ENCODE data around the gene BCL3.

Gene BCL3

DNA sequence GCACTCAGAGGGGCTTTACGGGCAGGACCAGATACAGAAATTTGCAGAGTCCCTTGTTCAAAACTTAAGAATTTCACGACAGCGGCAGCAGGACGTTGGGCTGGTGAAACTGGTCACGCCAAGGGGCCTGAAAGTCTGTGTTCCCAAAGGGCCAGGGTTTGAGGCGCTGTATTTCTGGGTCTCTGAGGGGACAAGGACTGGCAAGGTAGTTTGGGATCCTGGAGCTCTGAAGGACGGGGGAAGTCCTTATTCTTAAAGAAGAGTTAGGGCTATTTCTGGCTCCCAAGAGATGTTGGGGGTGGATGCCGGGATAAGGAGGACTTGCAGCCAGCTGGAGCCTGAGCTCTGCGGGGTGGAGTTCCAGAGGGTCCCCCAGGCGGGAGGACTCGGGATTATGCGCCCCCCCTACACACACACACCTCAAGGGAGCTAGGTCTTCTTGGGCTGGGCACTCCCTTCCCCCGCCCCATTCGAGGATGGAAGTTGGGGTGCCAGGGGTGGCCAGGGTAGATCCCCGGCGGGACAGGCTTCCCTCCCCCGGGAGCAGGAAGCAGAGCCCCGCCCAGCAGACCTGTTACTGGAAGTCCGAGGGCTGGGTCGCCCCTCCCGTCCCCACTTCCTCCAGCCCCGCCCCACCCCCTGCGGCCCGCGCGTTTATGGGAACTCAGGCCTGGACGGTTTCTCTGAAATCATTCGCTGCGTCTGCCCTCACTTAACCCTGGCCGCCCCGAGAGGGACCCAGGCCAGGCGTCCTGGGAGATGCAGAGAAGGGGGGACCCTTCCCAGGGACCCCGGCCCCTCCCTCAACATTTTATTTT is 5.6 kb downstream of the BCL3 start (continued):
- TF ChIP-seq, protein P1, sequence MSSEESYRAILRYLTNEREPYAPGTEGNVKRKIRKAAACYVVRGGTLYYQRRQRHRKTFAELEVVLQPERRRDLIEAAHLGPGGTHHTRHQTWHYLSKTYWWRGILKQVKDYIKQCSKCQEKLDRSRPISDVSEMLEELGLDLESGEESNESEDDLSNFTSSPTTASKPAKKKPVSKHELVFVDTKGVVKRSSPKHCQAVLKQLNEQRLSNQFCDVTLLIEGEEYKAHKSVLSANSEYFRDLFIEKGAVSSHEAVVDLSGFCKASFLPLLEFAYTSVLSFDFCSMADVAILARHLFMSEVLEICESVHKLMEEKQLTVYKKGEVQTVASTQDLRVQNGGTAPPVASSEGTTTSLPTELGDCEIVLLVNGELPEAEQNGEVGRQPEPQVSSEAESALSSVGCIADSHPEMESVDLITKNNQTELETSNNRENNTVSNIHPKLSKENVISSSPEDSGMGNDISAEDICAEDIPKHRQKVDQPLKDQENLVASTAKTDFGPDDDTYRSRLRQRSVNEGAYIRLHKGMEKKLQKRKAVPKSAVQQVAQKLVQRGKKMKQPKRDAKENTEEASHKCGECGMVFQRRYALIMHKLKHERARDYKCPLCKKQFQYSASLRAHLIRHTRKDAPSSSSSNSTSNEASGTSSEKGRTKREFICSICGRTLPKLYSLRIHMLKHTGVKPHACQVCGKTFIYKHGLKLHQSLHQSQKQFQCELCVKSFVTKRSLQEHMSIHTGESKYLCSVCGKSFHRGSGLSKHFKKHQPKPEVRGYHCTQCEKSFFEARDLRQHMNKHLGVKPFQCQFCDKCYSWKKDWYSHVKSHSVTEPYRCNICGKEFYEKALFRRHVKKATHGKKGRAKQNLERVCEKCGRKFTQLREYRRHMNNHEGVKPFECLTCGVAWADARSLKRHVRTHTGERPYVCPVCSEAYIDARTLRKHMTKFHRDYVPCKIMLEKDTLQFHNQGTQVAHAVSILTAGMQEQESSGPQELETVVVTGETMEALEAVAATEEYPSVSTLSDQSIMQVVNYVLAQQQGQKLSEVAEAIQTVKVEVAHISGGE (tag by site-specific recombination; conservative IDR thresholded peaks at IDR 0.05; ENCODE audit: low read depth), result 0 out of 2 replicates have a peak, but pooled peaks have one; percentile 28
- no peak for TF ChIP-seq RBAK (tag by site-specific recombination; IDR thresholded peaks at IDR 0.05)
- peak; percentile 41 for TF ChIP-seq ZIC2 (tag by site-specific recombination; IDR thresholded peaks at IDR 0.05)
- TF ChIP-seq ZBTB20 (tag by site-specific recombination; IDR thresholded peaks at IDR 0.05), result peak; percentile 89

DNA sequence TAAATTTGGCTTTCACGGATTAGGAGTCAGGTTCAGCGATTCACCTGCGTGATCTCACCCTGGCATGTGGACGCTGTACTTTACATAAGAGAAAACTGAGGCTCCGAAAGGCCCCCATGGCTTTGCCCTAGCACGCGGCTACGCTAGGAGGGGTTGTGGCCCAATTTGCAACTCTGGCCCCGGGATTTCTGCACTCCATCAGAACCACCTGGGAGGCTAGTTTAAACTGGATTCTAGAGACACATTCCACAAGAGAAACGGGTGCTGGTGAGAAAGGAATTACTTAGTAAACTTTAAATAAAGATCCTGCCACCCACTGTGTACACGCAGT is 6.2 kb downstream of the BCL3 start:
- Histone ChIP-seq H3K4me1 (ENCODE audit: control insufficient read depth, insufficient read depth, low read length) (peaks cover 18% of the 10 kb centered on the region), H3K4me3 (ENCODE audit: low read depth, low read length) (no peak overlapping the region; the same call in 1 of the 2 replicates), H3K27ac (ENCODE audit: extremely low read depth, low read depth, low read length) (peak overlapping the region; percentile 42; the same call in 1 of the 2 replicates), H3K36me3 (ENCODE audit: control insufficient read depth in 2 of 2, insufficient read depth in 1 of 2, low read length in 2 of 2) (peaks cover 8 to 19% of the 10 kb centered on the region in 2 experiments; a peak in 2 of 3 replicates), H3K9me3 (ENCODE audit: control insufficient read depth, insufficient read depth, low read depth, low read length) (no peaks in the 10 kb centered on the region)
- ChIA-PET POLR2A (interaction anchor here (0.5 to 2.2 kb wide), 5 partner anchors 11 to 65 kb away, joined by 3 to 9 read pairs (median 3); no protein-coding TSS in a partner anchor), CTCF (interaction anchor here (0.5 to 4.8 kb wide), 6 partner anchors 12 to 30 kb away, joined by 3 to 26 read pairs (median 4); no protein-coding TSS in a partner anchor)
- TF ChIP-seq ZNF529 (tag by site-specific recombination; IDR thresholded peaks at IDR 0.05; ENCODE audit: insufficient replicate concordance) (no peak), ZNF211 (tag by site-specific recombination; IDR thresholded peaks at IDR 0.05; ENCODE audit: low read depth) (no peak), ZNF16 (tag by site-specific recombination; IDR thresholded peaks at IDR 0.05; ENCODE audit: low read depth) (no peak), GFI1B (tag by site-specific recombination; IDR thresholded peaks at IDR 0.05) (no peak), ZNF654 (tag by site-specific recombination; IDR thresholded peaks at IDR 0.05; ENCODE audit: low read depth) (no peak), ZNF629 (tag by site-specific recombination; IDR thresholded peaks at IDR 0.05) (no peak), ZNF792 (tag by site-specific recombination; IDR thresholded peaks at IDR 0.05) (no peak), MYNN (tag by site-specific recombination; IDR thresholded peaks at IDR 0.05; ENCODE audit: borderline replicate concordance) (no peak), ZNF514 (tag by site-specific recombination; IDR thresholded peaks at IDR 0.05) (no peak), ZNF311 (tag by site-specific recombination; IDR thresholded peaks at IDR 0.05; ENCODE audit: borderline replicate concordance) (no peak), ZNF132 (tag by site-specific recombination; IDR thresholded peaks at IDR 0.05; ENCODE audit: borderline replicate concordance) (no peak)
- TF ChIP-seq, protein P2, sequence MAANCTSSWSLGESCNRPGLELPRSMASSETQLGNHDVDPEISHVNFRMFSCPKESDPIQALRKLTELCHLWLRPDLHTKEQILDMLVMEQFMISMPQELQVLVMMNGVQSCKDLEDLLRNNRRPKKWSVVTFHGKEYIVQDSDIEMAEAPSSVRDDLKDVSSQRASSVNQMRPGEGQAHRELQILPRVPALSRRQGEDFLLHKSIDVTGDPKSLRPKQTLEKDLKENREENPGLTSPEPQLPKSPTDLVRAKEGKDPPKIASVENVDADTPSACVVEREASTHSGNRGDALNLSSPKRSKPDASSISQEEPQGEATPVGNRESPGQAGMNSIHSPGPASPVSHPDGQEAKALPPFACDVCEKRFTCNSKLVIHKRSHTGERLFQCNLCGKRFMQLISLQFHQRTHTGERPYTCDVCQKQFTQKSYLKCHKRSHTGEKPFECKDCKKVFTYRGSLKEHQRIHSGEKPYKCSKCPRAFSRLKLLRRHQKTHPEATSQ (tag by site-specific recombination; IDR thresholded peaks at IDR 0.05), result no peak

DNA sequence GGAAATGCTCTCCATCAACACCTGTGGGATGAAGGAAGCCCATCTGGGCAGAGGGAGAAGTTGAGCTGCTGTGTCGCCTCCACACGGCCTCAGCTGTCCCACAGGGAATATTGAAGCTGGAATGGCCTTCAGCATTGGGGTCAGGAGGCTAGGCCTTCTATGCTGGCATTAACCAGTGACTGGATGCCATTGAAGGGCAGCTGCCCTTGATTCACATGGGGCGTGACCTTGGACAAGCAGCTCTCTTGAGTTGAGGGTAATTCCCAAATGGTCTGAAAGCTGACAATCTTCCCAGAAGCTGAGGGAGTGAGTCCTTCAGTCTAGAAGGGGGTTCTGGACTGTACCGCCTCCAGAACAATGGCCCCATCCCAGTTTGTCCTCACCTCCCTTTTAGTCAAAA is 6.7 kb downstream of the BCL3 start:
- TF ChIP-seq ZNF473 (tag by site-specific recombination; IDR thresholded peaks at IDR 0.05) (no peak), ZNF175 (tag by site-specific recombination; IDR thresholded peaks at IDR 0.05) (no peak), ZNF426 (tag by site-specific recombination; IDR thresholded peaks at IDR 0.05) (no peak), ZNF174 (tag by site-specific recombination; IDR thresholded peaks at IDR 0.05) (no peak), ZNF701 (tag by site-specific recombination; IDR thresholded peaks at IDR 0.05) (no peak), ZNF214 (tag by site-specific recombination; IDR thresholded peaks at IDR 0.05; ENCODE audit: borderline replicate concordance) (no peak), ZNF585B (tag by site-specific recombination; IDR thresholded peaks at IDR 0.05) (no peak), GLIS2 (tag by site-specific recombination; IDR thresholded peaks at IDR 0.05) (no peak)
- TF ChIP-seq, protein P3, sequence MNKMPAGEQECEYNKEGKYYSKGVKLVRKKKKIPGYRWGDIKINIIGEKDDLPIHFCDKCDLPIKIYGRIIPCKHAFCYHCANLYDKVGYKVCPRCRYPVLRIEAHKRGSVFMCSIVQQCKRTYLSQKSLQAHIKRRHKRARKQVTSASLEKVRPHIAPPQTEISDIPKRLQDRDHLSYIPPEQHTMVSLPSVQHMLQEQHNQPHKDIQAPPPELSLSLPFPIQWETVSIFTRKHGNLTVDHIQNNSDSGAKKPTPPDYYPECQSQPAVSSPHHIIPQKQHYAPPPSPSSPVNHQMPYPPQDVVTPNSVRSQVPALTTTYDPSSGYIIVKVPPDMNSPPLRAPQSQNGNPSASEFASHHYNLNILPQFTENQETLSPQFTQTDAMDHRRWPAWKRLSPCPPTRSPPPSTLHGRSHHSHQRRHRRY (tag by site-specific recombination; IDR thresholded peaks at IDR 0.05), result no peak
- ChIA-PET POLR2A (interaction anchor here (1.5 kb wide), 1 partner anchor 11 kb away, joined by 3 read pairs; no protein-coding TSS in a partner anchor), CTCF (interaction anchor here (1.2 to 4.8 kb wide), 2 partner anchors 17 to 31 kb away, joined by 4 to 26 read pairs; no protein-coding TSS in a partner anchor)
- H3K27ac ChIP-seq (ENCODE audit: extremely low read depth, low read depth, low read length), result peak overlapping the region; percentile 42; the same call in 1 of the 2 replicates
- H3K9me3 ChIP-seq (ENCODE audit: control insufficient read depth, insufficient read depth, low read depth, low read length), result no peaks in the 10 kb centered on the region
- peaks cover 8 to 23% of the 10 kb centered on the region in 2 experiments; a peak in 2 of 3 replicates for H3K36me3 ChIP-seq (ENCODE audit: control insufficient read depth in 2 of 2, insufficient read depth in 1 of 2, low read length in 2 of 2)
- no peak overlapping the region for H3K4me3 ChIP-seq (ENCODE audit: low read depth, low read length)
- H3K4me1 ChIP-seq (ENCODE audit: control insufficient read depth, insufficient read depth, low read length), result peaks cover 18% of the 10 kb centered on the region
